Neural progenitor cell (in vitro differentiated cells): ENCODE measurements around the gene CCDC85C. TPM values are rescaled to one million over a fixed set of nuclear protein-coding genes. Genes with fewer than 3 reads are reported as not detected.
A peak's percentile ranks its signal among the peaks of the same experiment; 100 is the strongest.

ENCODE experiments used
- DNase-seq: peaks from one replicate; pipeline ENCODE4 v3.0.0-alpha.2; 2016; ENCODE audit warnings: low spot score
- H2AFZ ChIP-seq: fragments of 200-600 bp; sonication (generic); replicated peaks from 2 replicates; pipeline ENCODE4 v1.6.1; 2016; ENCODE audit warnings: antibody characterized with exemption
- H3F3A ChIP-seq: fragments of 200-600 bp; sonication (generic); 2 replicates; pipeline ENCODE4 v1.6.1; 2016; ENCODE audit warnings: antibody characterized with exemption, low read depth
- H3K27ac ChIP-seq: fragments of 200-600 bp; sonication (generic); 2 replicates; pipeline ENCODE4 v1.5.1; 2016; ENCODE audit warnings: mild to moderate bottlenecking
- H3K27me3 ChIP-seq: fragments of 200-600 bp; sonication (generic); 2 replicates; pipeline ENCODE4 v1.6.1; 2016; ENCODE audit warnings: mild to moderate bottlenecking, moderate library complexity
- H3K36me3 ChIP-seq: fragments of 200-600 bp; sonication (generic); 2 replicates; pipeline ENCODE4 v1.5.1; 2016
- H3K4me1 ChIP-seq: fragments of 200-600 bp; sonication (generic); 2 replicates; pipeline ENCODE4 v1.6.1; 2016; ENCODE audit warnings: mixed run types
- H3K4me2 ChIP-seq: fragments of 200-600 bp; sonication (generic); 2 replicates; pipeline ENCODE4 v1.6.1; 2016
- H3K4me3 ChIP-seq: fragments of 200-600 bp; sonication (generic); 2 replicates; pipeline ENCODE4 v1.5.1; 2016
- H3K79me2 ChIP-seq: fragments of 200-600 bp; sonication (generic); 2 replicates; pipeline ENCODE4 v1.6.1; 2016; ENCODE audit warnings: low read depth
- H3K9ac ChIP-seq: fragments of 200-600 bp; sonication (generic); 2 replicates; pipeline ENCODE4 v1.6.1; 2016
- H3K9me3 ChIP-seq: fragments of 200-600 bp; sonication (generic); 2 replicates; pipeline ENCODE4 v1.5.1; 2016; ENCODE audit warnings: low read depth
- H4K20me1 ChIP-seq: fragments of 200-600 bp; sonication (generic); 2 replicates; pipeline ENCODE4 v1.6.1; 2016; ENCODE audit warnings: low read depth
- H3K27ac Mint-ChIP-seq: 3 replicates; pipeline ENCODE4 v1.8.0; 2021; ENCODE audit warnings: mixed read lengths
- H3K27me3 Mint-ChIP-seq: 2 replicates; pipeline ENCODE4 v1.8.0; 2022; ENCODE audit warnings: low read depth, mild to moderate bottlenecking, inconsistent platforms, moderate library complexity, mixed read lengths; ENCODE audit not compliant: insufficient read depth
- H3K36me3 Mint-ChIP-seq: 3 replicates; pipeline ENCODE4 v1.8.0; 2021; ENCODE audit warnings: mixed read lengths
- H3K4me1 Mint-ChIP-seq: 3 replicates; pipeline ENCODE4 v1.8.0; 2021; ENCODE audit warnings: mixed read lengths
- H3K4me3 Mint-ChIP-seq: 3 replicates; pipeline ENCODE4 v1.8.0; 2021; ENCODE audit warnings: mild to moderate bottlenecking, moderate library complexity, mixed read lengths
- H3K9me3 Mint-ChIP-seq: 3 replicates; pipeline ENCODE4 v1.8.0; 2020; ENCODE audit warnings: mixed read lengths
- EZH2 ChIP-seq: fragments of 200-600 bp; sonication (generic); IDR thresholded peaks from 2 replicates; pipeline ENCODE4 v1.6.1; 2017; ENCODE audit warnings: antibody characterized with exemption, mild to moderate bottlenecking, moderate library complexity
- EZH2phosphoT487 ChIP-seq: fragments of 200-600 bp; sonication (generic); IDR thresholded peaks from 2 replicates; pipeline ENCODE4 v1.6.1; 2017; ENCODE audit warnings: antibody characterized with exemption
- total RNA-seq: library from RNA; depleted of rRNA; stranded (reverse); fragments of >200 nt; gene quantifications from 2 replicates; pipeline ENCODE4 v1.2.3, GENCODE V29; 2015; ENCODE audit warnings: low replicate concordance
- TF ChIP-seq, protein P1 (sequence below): fragments of 200-600 bp; sonication (generic); IDR thresholded peaks from 2 replicates; pipeline ENCODE4 v1.5.1; 2017; ENCODE audit warnings: antibody characterized with exemption, mild to moderate bottlenecking

CCDC85C gene
- total RNA-seq, 1 donor from 2014 or later: 19.0 TPM

DNA sequence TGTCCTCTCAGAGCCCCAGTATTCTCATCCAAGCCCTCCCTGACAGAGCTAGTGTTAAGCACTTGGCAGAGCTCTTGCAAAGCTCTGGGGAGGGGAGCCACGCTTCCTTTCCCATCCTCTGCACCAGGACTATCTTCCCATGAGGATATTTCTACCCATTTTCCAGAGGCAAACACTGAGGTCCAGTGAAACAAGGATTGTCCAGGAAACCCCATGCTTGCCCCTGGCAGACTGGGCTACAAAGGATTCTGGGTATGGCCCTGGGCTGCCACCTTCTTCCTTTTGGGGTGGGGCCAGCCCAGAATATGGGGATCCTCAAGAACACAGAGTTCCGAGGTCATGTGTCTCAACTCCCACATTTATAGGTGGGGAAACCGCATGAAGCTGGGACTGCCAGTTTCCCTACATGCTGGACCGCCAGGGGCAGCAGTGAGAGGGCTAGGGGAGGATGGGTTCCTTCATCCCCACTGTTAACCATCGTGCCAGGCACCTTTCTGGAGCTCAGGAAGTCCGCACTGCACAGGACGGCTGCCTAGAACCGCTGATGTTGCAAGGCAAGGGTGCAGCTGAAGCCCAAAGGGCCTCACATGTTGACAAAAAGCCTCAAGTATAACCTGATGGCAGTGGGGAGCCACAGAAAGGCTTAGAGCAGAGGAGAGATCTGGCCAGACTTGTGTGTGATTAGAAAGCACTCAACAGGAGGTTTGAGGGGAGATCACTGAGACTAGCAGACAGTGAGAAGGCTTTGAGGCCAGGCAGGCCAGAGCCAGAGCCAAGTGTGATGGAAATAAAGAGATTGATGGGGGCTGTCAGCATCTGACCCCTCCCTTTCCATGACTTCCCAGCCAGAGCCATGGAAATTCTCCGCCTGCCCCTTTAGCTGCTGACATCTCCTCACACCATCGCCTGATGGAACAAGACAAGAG is 5.5 kb upstream of the CCDC85C start:
- H3K4me2 ChIP-seq: no peak overlapping the region
- H3K9me3 ChIP-seq: no peaks in the 10 kb centered on the region
- no peak overlapping the region for H3K4me3 Mint-ChIP-seq
- no peak for TF ChIP-seq EZH2
- peak overlapping the region; percentile 62 for H3K27ac Mint-ChIP-seq
- peaks cover 41% of the 10 kb centered on the region for H3K4me1 Mint-ChIP-seq
- H3K27me3 Mint-ChIP-seq: no peaks in the 10 kb centered on the region
- H4K20me1 ChIP-seq: no peaks in the 10 kb centered on the region
- no peak for DNase-seq
- H3K4me1 ChIP-seq: peaks cover 29% of the 10 kb centered on the region
- no peaks in the 10 kb centered on the region for H3K27me3 ChIP-seq
- no peak overlapping the region for H3K4me3 ChIP-seq
- peaks cover 31% of the 10 kb centered on the region for H3F3A ChIP-seq
- H3K9me3 Mint-ChIP-seq: no peaks in the 10 kb centered on the region
- no peak overlapping the region for H3K9ac ChIP-seq
- H3K36me3 ChIP-seq: no peaks in the 10 kb centered on the region
- H3K36me3 Mint-ChIP-seq: no peaks in the 10 kb centered on the region
- H3K79me2 ChIP-seq: no peaks in the 10 kb centered on the region
- H3K27ac ChIP-seq: no peak overlapping the region
- no peak overlapping the region for H2AFZ ChIP-seq

DNA sequence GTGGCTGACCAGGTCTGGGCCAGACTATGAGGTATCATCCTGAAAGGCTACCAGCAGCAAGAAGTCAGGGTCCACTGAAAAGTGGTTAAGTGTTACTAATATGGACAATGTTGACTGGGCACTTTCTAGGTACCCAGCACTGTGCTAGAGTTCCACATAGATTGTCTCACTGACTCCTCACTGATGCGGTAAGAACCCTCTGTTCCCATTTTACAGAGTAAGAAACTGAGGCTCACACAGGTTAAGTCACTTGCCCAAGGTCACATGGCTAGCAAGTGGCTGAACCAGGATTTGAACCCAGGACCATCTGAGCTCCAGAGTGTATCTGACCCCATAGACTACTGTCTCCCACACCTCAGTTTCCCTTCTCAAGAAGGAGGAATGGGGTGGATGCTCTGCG is 4.6 kb upstream of the CCDC85C start:
- Mint-ChIP-seq H3K36me3 (no peaks in the 10 kb centered on the region), H3K4me1 (peaks cover 41% of the 10 kb centered on the region), H3K27me3 (no peaks in the 10 kb centered on the region), H3K4me3 (no peak overlapping the region), H3K9me3 (no peaks in the 10 kb centered on the region), H3K27ac (no peak overlapping the region)
- Histone ChIP-seq H2AFZ (no peak overlapping the region), H3K79me2 (peaks cover 1% of the 10 kb centered on the region), H3K9ac (no peak overlapping the region), H3K36me3 (no peaks in the 10 kb centered on the region), H3K4me3 (no peak overlapping the region), H3K27me3 (peaks cover 2% of the 10 kb centered on the region), H3F3A (peaks cover 33% of the 10 kb centered on the region), H3K27ac (no peak overlapping the region), H3K4me2 (no peak overlapping the region), H3K4me1 (peaks cover 27% of the 10 kb centered on the region), H4K20me1 (peaks cover under 1% of the 10 kb centered on the region), H3K9me3 (no peaks in the 10 kb centered on the region)
- no peak for TF ChIP-seq EZH2
- no peak for TF ChIP-seq EZH2phosphoT487
- TF ChIP-seq, protein P1, sequence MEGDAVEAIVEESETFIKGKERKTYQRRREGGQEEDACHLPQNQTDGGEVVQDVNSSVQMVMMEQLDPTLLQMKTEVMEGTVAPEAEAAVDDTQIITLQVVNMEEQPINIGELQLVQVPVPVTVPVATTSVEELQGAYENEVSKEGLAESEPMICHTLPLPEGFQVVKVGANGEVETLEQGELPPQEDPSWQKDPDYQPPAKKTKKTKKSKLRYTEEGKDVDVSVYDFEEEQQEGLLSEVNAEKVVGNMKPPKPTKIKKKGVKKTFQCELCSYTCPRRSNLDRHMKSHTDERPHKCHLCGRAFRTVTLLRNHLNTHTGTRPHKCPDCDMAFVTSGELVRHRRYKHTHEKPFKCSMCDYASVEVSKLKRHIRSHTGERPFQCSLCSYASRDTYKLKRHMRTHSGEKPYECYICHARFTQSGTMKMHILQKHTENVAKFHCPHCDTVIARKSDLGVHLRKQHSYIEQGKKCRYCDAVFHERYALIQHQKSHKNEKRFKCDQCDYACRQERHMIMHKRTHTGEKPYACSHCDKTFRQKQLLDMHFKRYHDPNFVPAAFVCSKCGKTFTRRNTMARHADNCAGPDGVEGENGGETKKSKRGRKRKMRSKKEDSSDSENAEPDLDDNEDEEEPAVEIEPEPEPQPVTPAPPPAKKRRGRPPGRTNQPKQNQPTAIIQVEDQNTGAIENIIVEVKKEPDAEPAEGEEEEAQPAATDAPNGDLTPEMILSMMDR: no peak
- no peak for DNase-seq

DNA sequence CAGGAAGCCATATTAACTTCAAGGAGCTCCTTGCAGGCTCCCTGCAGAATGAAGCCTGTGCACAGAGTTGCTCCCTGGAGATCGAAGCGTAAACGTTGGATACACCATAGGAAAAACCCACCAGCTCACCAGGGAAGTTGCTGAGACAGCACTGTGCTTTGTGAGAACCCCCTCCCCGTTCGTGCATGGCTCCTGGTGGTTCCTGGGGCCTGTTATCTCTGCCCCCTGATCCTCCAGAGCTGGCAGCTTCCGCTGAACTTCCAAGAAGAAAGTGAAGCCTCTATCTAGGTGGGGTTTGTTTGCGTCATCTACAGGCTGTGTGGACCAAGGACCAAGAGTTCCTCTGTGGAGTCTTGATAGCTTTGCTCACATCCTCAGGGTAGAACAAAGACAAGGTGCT is 2.4 kb upstream of the CCDC85C start:
- Mint-ChIP-seq H3K36me3 (no peaks in the 10 kb centered on the region), H3K4me3 (peak overlapping the region; percentile 91), H3K27ac (peak overlapping the region; percentile 89), H3K27me3 (peaks cover 3% of the 10 kb centered on the region), H3K4me1 (peaks cover 40% of the 10 kb centered on the region), H3K9me3 (no peaks in the 10 kb centered on the region)
- Histone ChIP-seq H3K27ac (no peak overlapping the region), H3K36me3 (no peaks in the 10 kb centered on the region), H3K4me2 (no peak overlapping the region), H3F3A (peaks cover 42% of the 10 kb centered on the region), H4K20me1 (peaks cover 21% of the 10 kb centered on the region), H2AFZ (no peak overlapping the region), H3K4me1 (peaks cover 36% of the 10 kb centered on the region), H3K79me2 (peaks cover 24% of the 10 kb centered on the region), H3K4me3 (no peak overlapping the region), H3K27me3 (peaks cover 21% of the 10 kb centered on the region), H3K9ac (no peak overlapping the region), H3K9me3 (no peaks in the 10 kb centered on the region)
- no peak for DNase-seq
- TF ChIP-seq EZH2phosphoT487 (no peak), EZH2 (no peak)
- TF ChIP-seq, protein P1: no peak
